Ovary (tissue), 3 donors: ENCODE measurements around the gene MYO9A.

Experiments
- EP300 ChIP-seq: sonication (generic); formaldehyde crosslinking; IDR thresholded peaks from one replicate; pipeline ENCODE4 v1.6.1; 2017; ENCODE audit warnings: antibody characterized with exemption
- POLR2A ChIP-seq: fragments of 450-650 bp; IDR thresholded peaks from one replicate; pipeline ENCODE4 v1.6.1; 2017; ENCODE audit warnings: antibody characterized with exemption, mild to moderate bottlenecking, moderate library complexity
- TF ChIP-seq, protein P1 (sequence below), 3 donors: fragments of 450-650 bp in 2 of 3; fragments of 200-600 bp in 1 of 3; IDR thresholded peaks; one replicate each; pipeline versions ENCODE4 v1.5.1 to v1.8.0; 2016 to 2022; ENCODE audit warnings: antibody characterized with exemption in 3 of 3, mild to moderate bottlenecking in 1 of 3
- donor health status: DM: no; HTN: no; CAD: no.

DNA sequence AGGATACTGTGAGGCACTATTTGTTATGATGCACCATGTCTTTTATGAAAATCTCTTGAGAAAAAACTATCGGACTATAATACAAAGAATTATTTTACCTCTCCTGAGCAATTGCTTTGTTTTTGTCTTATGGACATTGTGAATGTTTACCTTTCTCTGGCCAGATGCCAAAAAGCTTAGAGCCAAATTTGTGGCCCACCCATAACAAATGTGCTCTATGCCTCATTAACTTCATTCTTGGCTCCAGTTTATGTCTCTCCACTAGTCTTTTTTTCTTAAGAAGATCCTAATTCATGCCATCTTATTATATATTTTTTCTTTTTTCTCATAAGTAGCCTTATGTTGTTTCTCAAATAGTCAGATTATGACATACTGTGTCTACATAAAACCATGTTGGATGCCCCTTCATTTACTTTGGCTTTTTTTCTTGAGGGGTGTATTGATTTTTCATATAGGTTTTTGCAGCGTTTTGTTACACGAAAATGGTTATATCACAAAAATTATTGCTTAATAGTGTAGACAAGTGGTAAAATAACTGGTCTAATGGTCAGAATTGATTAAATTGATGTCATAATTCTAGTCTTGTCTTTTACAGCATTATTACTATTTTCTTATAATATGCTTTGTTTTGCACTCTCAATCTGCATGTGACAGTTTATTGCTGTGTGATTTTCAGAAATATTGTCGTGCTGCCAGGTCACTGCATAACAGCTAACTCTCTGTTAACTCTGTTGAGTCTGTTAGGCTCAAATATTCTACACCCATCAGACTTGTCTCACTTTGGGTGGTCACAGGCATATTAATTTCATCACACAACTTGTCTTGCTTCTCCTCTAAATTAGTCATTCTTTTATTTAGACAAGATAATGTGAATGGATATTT is 18.5 kb upstream of the MYO9A start:
- TF ChIP-seq, protein P1, sequence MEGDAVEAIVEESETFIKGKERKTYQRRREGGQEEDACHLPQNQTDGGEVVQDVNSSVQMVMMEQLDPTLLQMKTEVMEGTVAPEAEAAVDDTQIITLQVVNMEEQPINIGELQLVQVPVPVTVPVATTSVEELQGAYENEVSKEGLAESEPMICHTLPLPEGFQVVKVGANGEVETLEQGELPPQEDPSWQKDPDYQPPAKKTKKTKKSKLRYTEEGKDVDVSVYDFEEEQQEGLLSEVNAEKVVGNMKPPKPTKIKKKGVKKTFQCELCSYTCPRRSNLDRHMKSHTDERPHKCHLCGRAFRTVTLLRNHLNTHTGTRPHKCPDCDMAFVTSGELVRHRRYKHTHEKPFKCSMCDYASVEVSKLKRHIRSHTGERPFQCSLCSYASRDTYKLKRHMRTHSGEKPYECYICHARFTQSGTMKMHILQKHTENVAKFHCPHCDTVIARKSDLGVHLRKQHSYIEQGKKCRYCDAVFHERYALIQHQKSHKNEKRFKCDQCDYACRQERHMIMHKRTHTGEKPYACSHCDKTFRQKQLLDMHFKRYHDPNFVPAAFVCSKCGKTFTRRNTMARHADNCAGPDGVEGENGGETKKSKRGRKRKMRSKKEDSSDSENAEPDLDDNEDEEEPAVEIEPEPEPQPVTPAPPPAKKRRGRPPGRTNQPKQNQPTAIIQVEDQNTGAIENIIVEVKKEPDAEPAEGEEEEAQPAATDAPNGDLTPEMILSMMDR (IDR thresholded peaks at IDR 0.05) = no peak
- TF ChIP-seq POLR2A = no peak
- TF ChIP-seq EP300 = no peak
